GM23338 (cell line): ENCODE results near the gene MRTFA. TPM values are rescaled to one million over a fixed set of nuclear protein-coding genes. Genes with fewer than 3 reads are reported as not detected.

Experiments
- ATAC-seq: fragments of 200-7000 bp; cut with Tn5 transposase; 3 replicates; pipeline ENCODE4 v1.9.1; 2020
- DNase-seq: peaks from one replicate; pipeline ENCODE4 v3.0.0-alpha.2; 2015; ENCODE audit warnings: low spot score
- H2AFZ ChIP-seq: fragments of 200-600 bp; sonication (generic); 2 replicates; pipeline ENCODE4 v1.8.0; 2016; ENCODE audit warnings: antibody characterized with exemption, mild to moderate bottlenecking, moderate library complexity
- H3F3A ChIP-seq: fragments of 200-600 bp; sonication (generic); replicated peaks from 2 replicates; pipeline ENCODE4 v1.8.0; 2017; ENCODE audit warnings: antibody characterized with exemption, mixed run types, low read depth
- H3K27ac ChIP-seq: fragments of 200-600 bp; sonication (generic); 2 replicates; pipeline ENCODE4 v1.6.1; 2016; ENCODE audit warnings: low read depth
- H3K27me3 ChIP-seq: fragments of 200-600 bp; sonication (generic); 2 replicates; pipeline ENCODE4 v1.8.0; 2016; ENCODE audit warnings: mild to moderate bottlenecking, mixed run types, moderate library complexity; ENCODE audit not compliant: insufficient read depth
- H3K36me3 ChIP-seq: fragments of 200-600 bp; sonication (generic); 2 replicates; pipeline ENCODE4 v1.8.0; 2016; ENCODE audit warnings: mild to moderate bottlenecking; ENCODE audit not compliant: insufficient read depth
- H3K4me1 ChIP-seq: fragments of 200-600 bp; sonication (generic); 2 replicates; pipeline ENCODE4 v1.8.0; 2016; ENCODE audit warnings: mild to moderate bottlenecking, moderate library complexity; ENCODE audit not compliant: insufficient read depth
- H3K4me2 ChIP-seq: fragments of 200-600 bp; sonication (generic); 2 replicates; pipeline ENCODE4 v1.7.1; 2017; ENCODE audit warnings: mixed run types
- H3K4me3 ChIP-seq: fragments of 200-600 bp; sonication (generic); 2 replicates; pipeline ENCODE4 v1.6.1; 2016; ENCODE audit warnings: mixed run types
- H3K79me2 ChIP-seq: fragments of 200-600 bp; sonication (generic); replicated peaks from 2 replicates; pipeline ENCODE4 v1.8.0; 2017; ENCODE audit warnings: mild to moderate bottlenecking; ENCODE audit not compliant: insufficient read depth
- H3K9me2 ChIP-seq: fragments of 200-600 bp; sonication (generic); 2 replicates; pipeline ENCODE4 v1.8.0; 2017; ENCODE audit not compliant: insufficient read depth
- H4K20me1 ChIP-seq: fragments of 200-600 bp; sonication (generic); replicated peaks from 2 replicates; pipeline ENCODE4 v1.8.0; 2017; ENCODE audit warnings: mild to moderate bottlenecking; ENCODE audit not compliant: insufficient read depth
- H3K27ac Mint-ChIP-seq: 2 replicates; pipeline ENCODE4 v1.8.0; 2020; ENCODE audit warnings: inconsistent platforms, mild to moderate bottlenecking, moderate library complexity, mixed read lengths
- H3K27me3 Mint-ChIP-seq: 3 replicates; pipeline ENCODE4 v1.8.0; 2022; ENCODE audit warnings: low read depth, mild to moderate bottlenecking, moderate library complexity, mixed read lengths, inconsistent platforms; ENCODE audit not compliant: insufficient read depth, poor library complexity
- H3K36me3 Mint-ChIP-seq: 3 replicates; pipeline ENCODE4 v1.8.0; 2021; ENCODE audit warnings: low read depth, mild to moderate bottlenecking, inconsistent platforms, moderate library complexity, mixed read lengths
- H3K4me1 Mint-ChIP-seq: 3 replicates; pipeline ENCODE4 v1.8.0; 2020; ENCODE audit warnings: mild to moderate bottlenecking, inconsistent platforms, mixed read lengths
- H3K4me3 Mint-ChIP-seq: 3 replicates; pipeline ENCODE4 v1.8.0; 2021; ENCODE audit warnings: moderate library complexity, mild to moderate bottlenecking, inconsistent platforms, mixed read lengths
- H3K9me3 Mint-ChIP-seq: 3 replicates; pipeline ENCODE4 v1.8.0; 2020; ENCODE audit warnings: moderate library complexity, mild to moderate bottlenecking, inconsistent platforms, mixed read lengths
- ETS1 ChIP-seq: IDR thresholded peaks from 2 replicates; pipeline ENCODE4 v1.6.1; 2016; ENCODE audit warnings: antibody characterized with exemption
- EZH2 ChIP-seq: fragments of 200-600 bp; sonication (generic); IDR thresholded peaks from one replicate; pipeline ENCODE4 v1.8.0; 2017; ENCODE audit warnings: antibody characterized with exemption, mild to moderate bottlenecking, low read depth; ENCODE audit not compliant: unreplicated experiment
- EZH2phosphoT487 ChIP-seq: fragments of 200-600 bp; sonication (generic); IDR thresholded peaks from one replicate; pipeline ENCODE4 v1.8.1; 2018; ENCODE audit warnings: antibody characterized with exemption; ENCODE audit not compliant: unreplicated experiment
- JUNB ChIP-seq: IDR thresholded peaks from one replicate; pipeline ENCODE4 v1.6.1; 2016; ENCODE audit warnings: antibody characterized with exemption; ENCODE audit not compliant: unreplicated experiment
- NANOG ChIP-seq: IDR thresholded peaks from 2 replicates; pipeline ENCODE4 v1.6.1; 2016; ENCODE audit warnings: antibody characterized with exemption, borderline replicate concordance
- POLR2AphosphoS5 ChIP-seq: IDR thresholded peaks from 2 replicates; pipeline ENCODE4 v1.6.1; 2016; ENCODE audit warnings: antibody characterized with exemption, low read depth
- REST ChIP-seq: IDR thresholded peaks from one replicate; pipeline ENCODE4 v1.6.1; 2018; ENCODE audit warnings: antibody characterized with exemption; ENCODE audit not compliant: unreplicated experiment
- ZNF331 ChIP-seq: fragments of 250-450 bp; sonication (Bioruptor Pico); IDR thresholded peaks from 2 replicates; pipeline ENCODE4 v1.5.0; 2020; ENCODE audit warnings: low read depth, mild to moderate bottlenecking, moderate library complexity
- polyA plus RNA-seq: library from polyadenylated mRNA; unstranded; fragments of >200 nt; fragmentation: Nextera tagmentation; extraction: Ambion mirVana; gene quantifications from 2 replicates; pipeline ENCODE4 v1.2.1, GENCODE V29; 2016
- total RNA-seq: library from RNA; depleted of rRNA; stranded (reverse); fragments of >200 nt; shearing (Covaris generic); gene quantifications from 2 replicates; pipeline ENCODE4 v1.2.3, GENCODE V29; 2014

MRTFA gene
- total and polyA plus RNA-seq, 2 experiments from 2014 or later: 18.1 to 92.4 TPM

DNA sequence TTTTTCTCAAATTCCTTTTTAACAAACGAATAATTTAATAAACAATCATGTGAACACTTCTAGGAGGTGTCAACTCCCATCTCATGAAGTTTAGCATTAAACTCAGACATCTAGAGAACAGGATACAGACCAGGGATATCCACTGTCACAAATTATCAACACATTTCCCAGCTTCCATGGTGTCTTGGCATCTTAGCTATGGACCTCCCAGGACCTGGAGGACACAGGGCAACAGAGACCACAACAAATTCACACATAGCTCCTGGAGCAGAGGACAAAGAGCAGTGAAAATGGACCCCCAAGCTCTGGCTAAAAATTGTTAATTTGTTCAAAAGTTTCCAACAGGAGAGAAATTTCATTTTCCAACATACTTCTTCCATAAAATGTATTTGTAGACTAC, 163.9 kb downstream of the MRTFA start (continued):
- no peak for TF ChIP-seq REST
- TF ChIP-seq ZNF331 (CRISPR knock-in tag): no peak
- no peak for TF ChIP-seq JUNB
- no peak for TF ChIP-seq EZH2phosphoT487
- no peak for TF ChIP-seq ETS1
- no peak for TF ChIP-seq POLR2AphosphoS5
- TF ChIP-seq EZH2: no peak

- Mint-ChIP-seq H3K4me1 (peaks cover 29% of the 10 kb centered on the region), H3K36me3 (no peaks in the 10 kb centered on the region), H3K9me3 (no peaks in the 10 kb centered on the region), H3K27ac (peak overlapping the region; percentile 86), H3K27me3 (no peaks in the 10 kb centered on the region), H3K4me3 (no peak overlapping the region)
- no peaks in the 10 kb centered on the region for H3K36me3 ChIP-seq
- TF ChIP-seq POLR2AphosphoS5 (no peak), NANOG (peak; percentile 50), REST (no peak)
- no peaks in the 10 kb centered on the region for H4K20me1 ChIP-seq
- H3K4me3 ChIP-seq: no peak overlapping the region
- H3K4me2 ChIP-seq: peak overlapping the region; percentile 14; the same call in 1 of the 2 replicates
- peaks cover 22% of the 10 kb centered on the region for H3K4me1 ChIP-seq
- H2AFZ ChIP-seq: no peak overlapping the region
- no peaks in the 10 kb centered on the region for H3K9me2 ChIP-seq
- peak; percentile 41 for DNase-seq
- no peaks in the 10 kb centered on the region for H3K27me3 ChIP-seq
- peak overlapping the region; percentile 4 for H3K27ac ChIP-seq
- peaks cover 17% of the 10 kb centered on the region for H3K79me2 ChIP-seq
- peak; percentile 78 for ATAC-seq
- no peaks in the 10 kb centered on the region for H3F3A ChIP-seq
These were observed 164.5 kb downstream of the MRTFA start for GRCh38 chr22:40472051-40472450.
